ENCODE measurements around the gene COL4A4.

The COL4A4 gene

GRCh38 chr2:226962176-226962773 is 201.7 kb downstream of the COL4A4 start:
- no peak overlapping the region for H3K4me3 ChIP-seq (ENCODE audit: control insufficient read depth, low read depth, low read length)
- TF ChIP-seq CTCF (conservative IDR thresholded peaks at IDR 0.05; ENCODE audit: control insufficient read depth, insufficient read depth, low read depth, low read length), result no peak
- DNase-seq (ENCODE audit: low read depth), result no peak

GRCh38 chr2:226959418-226959817 is 204.6 kb downstream of the COL4A4 start:
- no peak for TF ChIP-seq CTCF (conservative IDR thresholded peaks at IDR 0.05; ENCODE audit: control insufficient read depth, insufficient read depth, low read depth, low read length)
- no peak overlapping the region for H3K4me3 ChIP-seq (ENCODE audit: control insufficient read depth, low read depth, low read length)
- DNase-seq (ENCODE audit: low read depth), result no peak

- no peak for DNase-seq (ENCODE audit: low read depth)
- TF ChIP-seq CTCF (conservative IDR thresholded peaks at IDR 0.05; ENCODE audit: control insufficient read depth, insufficient read depth, low read depth, low read length), result no peak
- H3K4me3 ChIP-seq (ENCODE audit: control insufficient read depth, low read depth, low read length), result no peak overlapping the region
These were observed 207.3 kb downstream of the COL4A4 start for GRCh38 chr2:226956659-226957058.

GRCh38 chr2:226953826-226954225 is 210.2 kb downstream of the COL4A4 start:
- H3K4me3 ChIP-seq (ENCODE audit: control insufficient read depth, low read depth, low read length), result no peak overlapping the region
- no peak for DNase-seq (ENCODE audit: low read depth)
- TF ChIP-seq CTCF (conservative IDR thresholded peaks at IDR 0.05; ENCODE audit: control insufficient read depth, insufficient read depth, low read depth, low read length), result no peak

GRCh38 chr2:226953206-226953605 is 210.8 kb downstream of the COL4A4 start:
- no peak overlapping the region for H3K4me3 ChIP-seq (ENCODE audit: control insufficient read depth, low read depth, low read length)
- TF ChIP-seq CTCF (conservative IDR thresholded peaks at IDR 0.05; ENCODE audit: control insufficient read depth, insufficient read depth, low read depth, low read length), result no peak
- DNase-seq (ENCODE audit: low read depth), result peak; percentile 24

All from fibroblast of mammary gland (primary cell).